ENCODE measurements around the gene KCNJ12. TPM values are rescaled to one million over a fixed set of nuclear protein-coding genes. Genes with fewer than 3 reads are reported as not detected.
"Not testable (repeated sequence)": the region's sequence is repeated elsewhere in the genome, so short reads cannot be mapped to it uniquely, and the experiment has no call there.

Gene KCNJ12
- total RNA-seq, 2 donors from 2014 or later, result 12.0 to 16.5 TPM

- ATAC-seq (no peak), DNase-seq (no peak)
- intact Hi-C loops (cut with DNase I), result no loop called here
Observed at GRCh38 chr17:21378553-21378952, 2.4 kb downstream of the KCNJ12 start.

GRCh38 chr17:21379080-21379711 is 3.0 kb downstream of the KCNJ12 start:
- ATAC-seq (peak in 1 of 2 donors; percentile 24), DNase-seq (peak; percentile 60)
- intact Hi-C loops (cut with DNase I), result no loop called here

GRCh38 chr17:21380659-21381058 is 4.5 kb downstream of the KCNJ12 start:
- DNase-seq (no peak), ATAC-seq (no peak)
- intact Hi-C loops (cut with DNase I), result no loop called here

GRCh38 chr17:21381076-21381706 is 5.0 kb downstream of the KCNJ12 start:
- ATAC-seq (no peak), DNase-seq (no peak)
- intact Hi-C loops (cut with DNase I), result no loop called here

- DNase-seq (no peak), ATAC-seq (peak in 1 of 2 donors; percentile 10)
- intact Hi-C loops (cut with DNase I), result no loop called here
Observed at GRCh38 chr17:21382560-21383495, 6.7 kb downstream of the KCNJ12 start.

- DNase-seq (no peak), ATAC-seq (no peak)
- intact Hi-C loops (cut with DNase I), result no loop called here
Observed at GRCh38 chr17:21385281-21385845, 9.2 kb downstream of the KCNJ12 start.

- intact Hi-C loops (cut with DNase I), result no loop called here
Observed at GRCh38 chr17:21387616-21388015, 11.5 kb downstream of the KCNJ12 start.

GRCh38 chr17:21388066-21388465 is 11.9 kb downstream of the KCNJ12 start:
- peak in 1 of 2 donors; percentile 39 for ATAC-seq
- peak; percentile 56 for DNase-seq
- intact Hi-C loops (cut with DNase I), result no loop called here

More at GRCh38 chr17:21387616-21388015, 11.5 kb downstream of the KCNJ12 start:
- ATAC-seq (no peak), DNase-seq (no peak)

- intact Hi-C loops (cut with DNase I), result no loop called here
Observed at GRCh38 chr17:21388944-21389343, 12.8 kb downstream of the KCNJ12 start.

GRCh38 chr17:21389394-21389793 is 13.2 kb downstream of the KCNJ12 start:
- DNase-seq (no peak), ATAC-seq (no peak)
- intact Hi-C loops (cut with DNase I), result no loop called here

More at GRCh38 chr17:21388944-21389343, 12.8 kb downstream of the KCNJ12 start:
- DNase-seq, result no peak
- no peak for ATAC-seq

GRCh38 chr17:21390294-21390693 is 14.1 kb downstream of the KCNJ12 start:
- no peak for DNase-seq
- intact Hi-C loops (cut with DNase I), result no loop called here
- ATAC-seq, result no peak

- intact Hi-C loops (cut with DNase I), result no loop called here
- no peak for DNase-seq
- ATAC-seq, result no peak
Observed at GRCh38 chr17:21392266-21392665, 16.1 kb downstream of the KCNJ12 start.

- ATAC-seq (no peak), DNase-seq (no peak)
- intact Hi-C loops (cut with DNase I), result no loop called here
Observed at GRCh38 chr17:21394265-21394664, 18.1 kb downstream of the KCNJ12 start.

GRCh38 chr17:21395764-21396163 is 19.6 kb downstream of the KCNJ12 start:
- ATAC-seq (no peak), DNase-seq (no peak)
- intact Hi-C loops (cut with DNase I), result no loop called here

- no peak for DNase-seq
- intact Hi-C loops (cut with DNase I), result no loop called here
- ATAC-seq, result no peak
Observed at GRCh38 chr17:21396237-21396636, 20.1 kb downstream of the KCNJ12 start.

- intact Hi-C loops (cut with DNase I), result no loop called here
- DNase-seq (no peak), ATAC-seq (peak; percentile 18 to 39)
Observed at GRCh38 chr17:21397341-21398190, 21.4 kb downstream of the KCNJ12 start.

GRCh38 chr17:21399474-21400186 is 23.5 kb downstream of the KCNJ12 start:
- DNase-seq, result no peak
- peak; percentile 21 to 28 for ATAC-seq
- intact Hi-C loops (cut with DNase I), result loop anchor here in 1 of 2 donors (5.0 kb wide), 1 partner anchor 288 kb away; no protein-coding TSS in a partner anchor

- intact Hi-C loops (cut with DNase I), result loop anchor here in 1 of 2 donors (5.0 kb wide), 1 partner anchor 287 kb away; no protein-coding TSS in a partner anchor
- DNase-seq, ATAC-seq: not testable (repeated sequence)
Observed at GRCh38 chr17:21400187-21400569, 24.0 kb downstream of the KCNJ12 start.

Data from left cardiac atrium (tissue), 4 donors.